DND-41 (cell line): ENCODE data around the gene TSPOAP1.
A peak's percentile ranks its signal among the peaks of the same experiment; 100 is the strongest.

Source experiments
- ATAC-seq: fragments of 200-7000 bp; cut with Tn5 transposase; 3 replicates; pipeline ENCODE4 v1.9.1; 2021; ENCODE audit warnings: low read depth; ENCODE audit not compliant: insufficient read depth
- DNase-seq: peaks from one replicate; pipeline ENCODE4 v3.0.0-alpha.2; 2020
- H2AFZ ChIP-seq: 2 replicates; pipeline ENCODE4 v1.6.0; 2012; ENCODE audit warnings: low read depth, low read length
- H3K27ac ChIP-seq: 2 replicates; pipeline ENCODE4 v1.5.1; 2012; ENCODE audit warnings: low read length, inconsistent platforms
- H3K27me3 ChIP-seq: fragments of 200-600 bp; sonication (generic); 2 replicates; pipeline ENCODE4 v1.6.0; 2012; ENCODE audit warnings: low read length, mild to moderate bottlenecking, inconsistent platforms; ENCODE audit not compliant: insufficient read depth, poor library complexity
- H3K36me3 ChIP-seq: 2 replicates; pipeline ENCODE4 v1.5.1; 2012; ENCODE audit warnings: low read length, inconsistent platforms; ENCODE audit not compliant: insufficient read depth
- H3K4me1 ChIP-seq: 2 replicates; pipeline ENCODE4 v1.5.1; 2012; ENCODE audit warnings: mild to moderate bottlenecking, low read length; ENCODE audit not compliant: insufficient read depth
- H3K4me2 ChIP-seq: 2 replicates; pipeline ENCODE4 v1.6.0; 2012; ENCODE audit warnings: mild to moderate bottlenecking, moderate library complexity, low read length, inconsistent platforms; ENCODE audit not compliant: insufficient read depth
- H3K4me3 ChIP-seq, 2 experiments: fragments of 200-600 bp in 1 of 2; shearing (Covaris generic) in 1 of 2; 2 replicates each; pipeline ENCODE4 v1.5.1; 2012 to 2016; ENCODE audit warnings: inconsistent platforms in 2 of 2, low read length in 2 of 2, mild to moderate bottlenecking in 2 of 2, low read depth in 1 of 2, moderate library complexity in 1 of 2
- H3K79me2 ChIP-seq: 2 replicates; pipeline ENCODE4 v1.6.0; 2012; ENCODE audit warnings: low read length, inconsistent platforms; ENCODE audit not compliant: insufficient read depth
- H3K9ac ChIP-seq: 2 replicates; pipeline ENCODE4 v1.6.0; 2012; ENCODE audit warnings: low read depth, mild to moderate bottlenecking, inconsistent platforms, low read length, moderate library complexity
- H3K9me3 ChIP-seq: 2 replicates; pipeline ENCODE4 v1.5.1; 2012; ENCODE audit warnings: low read length, moderate library complexity, mild to moderate bottlenecking, inconsistent platforms; ENCODE audit not compliant: insufficient read depth, severe bottlenecking
- H4K20me1 ChIP-seq: 2 replicates; pipeline ENCODE4 v1.6.0; 2012; ENCODE audit warnings: low read length; ENCODE audit not compliant: insufficient read depth
- EZH2 ChIP-seq: IDR thresholded peaks from 3 replicates; pipeline ENCODE4 v1.6.1; 2012; ENCODE audit warnings: borderline replicate concordance, low read depth, mild to moderate bottlenecking, moderate library complexity, low read length, inconsistent platforms; ENCODE audit not compliant: severe bottlenecking
- TF ChIP-seq, protein P1 (sequence below): IDR thresholded peaks from 2 replicates; pipeline ENCODE4 v1.5.1; 2012; ENCODE audit warnings: borderline replicate concordance, low read length, moderate library complexity, mild to moderate bottlenecking; ENCODE audit not compliant: poor library complexity, severe bottlenecking; ENCODE audit errors: extremely low read depth

TSPOAP1 gene

DNA sequence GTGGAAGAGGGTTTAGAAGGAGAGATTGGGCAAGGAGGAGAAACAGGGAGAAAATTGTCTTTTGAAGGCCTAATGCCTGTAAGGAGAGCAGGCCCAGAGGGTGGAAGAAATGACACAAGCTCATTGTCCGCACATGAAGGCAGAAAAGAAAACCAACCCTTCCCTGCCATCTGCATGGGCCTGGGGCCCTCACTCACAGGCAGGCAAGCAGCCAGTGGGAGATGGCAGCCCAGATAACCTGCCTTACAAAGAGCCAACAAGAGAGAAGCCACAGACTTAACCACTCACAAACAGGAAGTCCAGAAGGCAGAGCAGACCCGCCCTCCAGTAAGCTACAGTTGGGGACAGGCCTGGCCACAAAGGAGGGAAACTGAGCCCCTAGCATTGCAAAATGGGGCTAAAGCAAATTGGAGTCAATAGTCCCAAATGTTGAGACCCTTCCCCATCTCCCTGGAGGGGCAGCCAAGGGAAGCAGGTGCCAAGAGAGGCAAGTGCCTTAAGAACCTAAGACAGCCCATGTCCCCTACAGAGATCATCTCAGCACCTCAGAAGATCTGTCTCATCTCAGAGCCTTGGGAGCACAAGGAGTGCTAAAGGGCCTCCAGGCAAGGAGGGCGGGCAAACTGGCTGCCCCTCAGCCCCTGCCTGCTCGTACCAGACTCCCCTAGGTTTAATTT, 7.3 kb upstream of the TSPOAP1 start:
- DNase-seq (peak; percentile 94), ATAC-seq (peak; percentile 31)
- Histone ChIP-seq H3K27me3 (no peaks in the 10 kb centered on the region), H3K4me1 (peaks cover 73% of the 10 kb centered on the region), H3K9ac (peak overlapping the region; percentile 99), H3K4me2 (peak overlapping the region; percentile 65), H3K79me2 (peaks cover 95% of the 10 kb centered on the region), H2AFZ (no peak overlapping the region), H4K20me1 (peaks cover 14% of the 10 kb centered on the region), H3K36me3 (peaks cover 49% of the 10 kb centered on the region), H3K4me3 (peak overlapping the region; percentile 63 to 96), H3K9me3 (no peaks in the 10 kb centered on the region), H3K27ac (peak overlapping the region; percentile 100)
- no peak for TF ChIP-seq EZH2
- TF ChIP-seq, protein P1, sequence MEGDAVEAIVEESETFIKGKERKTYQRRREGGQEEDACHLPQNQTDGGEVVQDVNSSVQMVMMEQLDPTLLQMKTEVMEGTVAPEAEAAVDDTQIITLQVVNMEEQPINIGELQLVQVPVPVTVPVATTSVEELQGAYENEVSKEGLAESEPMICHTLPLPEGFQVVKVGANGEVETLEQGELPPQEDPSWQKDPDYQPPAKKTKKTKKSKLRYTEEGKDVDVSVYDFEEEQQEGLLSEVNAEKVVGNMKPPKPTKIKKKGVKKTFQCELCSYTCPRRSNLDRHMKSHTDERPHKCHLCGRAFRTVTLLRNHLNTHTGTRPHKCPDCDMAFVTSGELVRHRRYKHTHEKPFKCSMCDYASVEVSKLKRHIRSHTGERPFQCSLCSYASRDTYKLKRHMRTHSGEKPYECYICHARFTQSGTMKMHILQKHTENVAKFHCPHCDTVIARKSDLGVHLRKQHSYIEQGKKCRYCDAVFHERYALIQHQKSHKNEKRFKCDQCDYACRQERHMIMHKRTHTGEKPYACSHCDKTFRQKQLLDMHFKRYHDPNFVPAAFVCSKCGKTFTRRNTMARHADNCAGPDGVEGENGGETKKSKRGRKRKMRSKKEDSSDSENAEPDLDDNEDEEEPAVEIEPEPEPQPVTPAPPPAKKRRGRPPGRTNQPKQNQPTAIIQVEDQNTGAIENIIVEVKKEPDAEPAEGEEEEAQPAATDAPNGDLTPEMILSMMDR, result no peak

DNA sequence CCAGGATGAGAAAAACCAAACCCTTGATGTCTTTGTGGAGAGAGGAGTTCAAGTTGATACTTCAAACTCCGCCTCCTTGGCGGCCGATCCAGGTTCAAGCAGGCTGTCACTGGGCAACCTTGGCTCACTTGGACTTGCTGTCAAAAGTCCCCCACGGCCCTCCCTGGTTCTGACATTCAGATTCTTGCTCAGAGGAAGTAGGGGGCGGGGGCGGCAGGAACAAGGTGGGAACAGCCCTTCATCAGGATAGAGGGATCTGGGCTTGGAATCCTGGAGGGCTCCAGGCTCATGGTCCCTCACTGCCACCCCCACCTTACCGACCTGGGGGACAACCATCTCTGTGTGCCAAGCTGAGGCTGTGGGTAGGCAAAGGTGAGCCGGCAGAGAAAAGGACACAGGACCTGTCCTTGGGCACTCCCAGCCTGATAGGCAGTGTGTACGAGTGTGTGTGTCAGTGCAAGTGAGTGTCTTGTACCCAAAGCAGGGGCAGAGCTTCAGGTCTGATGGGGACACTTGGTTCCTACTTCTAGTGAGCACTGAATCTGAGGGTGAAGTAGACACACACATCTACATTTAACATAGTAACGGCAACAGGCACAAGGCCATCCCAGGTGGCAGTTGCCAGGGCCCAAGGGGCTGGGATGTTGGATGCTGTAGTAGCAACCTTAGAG, 6.6 kb upstream of the TSPOAP1 start:
- H3K9me3 ChIP-seq, result no peaks in the 10 kb centered on the region
- peaks cover 65% of the 10 kb centered on the region for H3K4me1 ChIP-seq
- H4K20me1 ChIP-seq, result peaks cover 21% of the 10 kb centered on the region
- H3K79me2 ChIP-seq, result peaks cover 95% of the 10 kb centered on the region
- DNase-seq (peak; percentile 86), ATAC-seq (no peak)
- no peak overlapping the region for H2AFZ ChIP-seq
- H3K36me3 ChIP-seq, result peaks cover 49% of the 10 kb centered on the region
- TF ChIP-seq, protein P1, result no peak
- TF ChIP-seq EZH2, result no peak
- peak overlapping the region; percentile 100 for H3K27ac ChIP-seq
- peak overlapping the region; percentile 99 for H3K9ac ChIP-seq
- H3K27me3 ChIP-seq, result no peaks in the 10 kb centered on the region
- H3K4me3 ChIP-seq, result peak overlapping the region; percentile 37 to 96
- peak overlapping the region; percentile 65 for H3K4me2 ChIP-seq

- Histone ChIP-seq H3K4me2 (peak overlapping the region; percentile 65), H3K4me1 (peaks cover 63% of the 10 kb centered on the region), H2AFZ (no peak overlapping the region), H3K27ac (peak overlapping the region; percentile 100), H3K9me3 (no peaks in the 10 kb centered on the region), H3K36me3 (peaks cover 49% of the 10 kb centered on the region), H4K20me1 (peaks cover 26% of the 10 kb centered on the region), H3K4me3 (peak overlapping the region; percentile 37 to 96), H3K79me2 (peaks cover 95% of the 10 kb centered on the region), H3K27me3 (no peaks in the 10 kb centered on the region), H3K9ac (peak overlapping the region; percentile 99)
- ATAC-seq (no peak), DNase-seq (no peak)
- TF ChIP-seq, protein P1, result no peak
- TF ChIP-seq EZH2, result no peak
Measured at GRCh38 chr17:58334661-58335060, 6.1 kb upstream of the TSPOAP1 start.
